Stimulated activated CD4-positive, alpha-beta T cell treated with anti-CD3 and anti-CD28 coated beads, Interleukin-2, amount 100 ng/mL, for 24 hours (primary cell): ENCODE data around the gene IGSF3.
"Not testable (repeated sequence)": the region's sequence is repeated elsewhere in the genome, so short reads cannot be mapped to it uniquely, and the experiment has no call there.

Source experiments
- DNase-seq, 2 donors: peaks; one replicate each; pipeline ENCODE4 v3.0.0-alpha.2; 2020

Gene IGSF3

DNA sequence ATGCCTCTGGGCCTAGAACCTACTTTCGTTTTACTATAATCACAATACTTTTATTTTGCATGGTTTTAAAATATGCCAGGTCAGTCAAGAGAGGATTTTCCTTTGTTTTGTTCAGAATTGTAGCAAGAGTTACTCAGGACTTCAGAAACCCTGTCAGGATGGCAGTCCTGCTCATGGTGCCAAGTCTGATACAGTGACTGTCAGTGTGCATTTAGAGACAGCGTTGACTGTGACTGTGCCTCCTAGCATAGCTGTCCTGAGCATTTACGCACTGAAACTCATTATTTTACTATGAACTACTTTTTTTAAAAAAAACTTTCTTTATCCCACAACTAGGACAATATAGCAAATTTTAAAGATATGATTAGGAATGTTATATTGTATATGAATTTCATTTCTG, 73.6 kb downstream of the IGSF3 start:
- DNase-seq: not testable (repeated sequence)

GRCh38 chr1:116593401-116593800, 74.1 kb downstream of the IGSF3 start:
- DNase-seq: not testable (repeated sequence)

- not testable (repeated sequence) for DNase-seq
These were observed 75.5 kb downstream of the IGSF3 start for GRCh38 chr1:116591951-116592605.

GRCh38 chr1:116591006-116591950, 76.3 kb downstream of the IGSF3 start:
- DNase-seq: not testable (repeated sequence)

DNA sequence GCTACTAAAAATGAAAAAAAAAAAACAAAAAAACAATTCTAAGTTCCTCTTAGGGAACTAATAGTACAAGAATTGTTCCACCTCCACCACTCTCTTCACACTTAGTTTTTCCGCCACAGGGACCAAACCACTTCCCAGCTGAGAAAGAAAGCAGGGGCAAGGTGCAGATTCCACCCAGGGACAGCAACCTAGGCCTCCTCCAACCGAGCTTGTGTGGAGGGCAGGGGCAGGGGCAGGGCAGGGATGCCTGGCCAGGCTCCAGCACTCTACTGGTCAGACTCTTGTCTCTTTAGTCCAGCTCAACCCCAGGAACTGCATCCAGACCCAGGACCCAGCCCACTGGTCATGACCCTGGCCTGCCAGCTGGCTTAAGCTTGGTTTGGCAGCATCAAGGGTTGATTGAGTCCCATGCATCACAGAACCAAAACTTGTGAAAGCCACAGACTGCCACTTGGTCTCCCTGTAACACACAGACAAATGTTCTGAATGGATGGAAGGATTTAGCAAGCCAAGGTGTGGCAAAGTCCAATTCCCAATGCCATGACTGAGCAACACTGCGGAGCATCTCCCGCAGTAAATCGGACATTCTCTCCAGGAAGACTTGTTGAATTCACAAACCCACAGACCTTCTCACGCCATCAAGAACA, 77.1 kb downstream of the IGSF3 start:
- DNase-seq: not testable (repeated sequence)

GRCh38 chr1:116589101-116589735, 78.3 kb downstream of the IGSF3 start:
- not testable (repeated sequence) for DNase-seq

DNA sequence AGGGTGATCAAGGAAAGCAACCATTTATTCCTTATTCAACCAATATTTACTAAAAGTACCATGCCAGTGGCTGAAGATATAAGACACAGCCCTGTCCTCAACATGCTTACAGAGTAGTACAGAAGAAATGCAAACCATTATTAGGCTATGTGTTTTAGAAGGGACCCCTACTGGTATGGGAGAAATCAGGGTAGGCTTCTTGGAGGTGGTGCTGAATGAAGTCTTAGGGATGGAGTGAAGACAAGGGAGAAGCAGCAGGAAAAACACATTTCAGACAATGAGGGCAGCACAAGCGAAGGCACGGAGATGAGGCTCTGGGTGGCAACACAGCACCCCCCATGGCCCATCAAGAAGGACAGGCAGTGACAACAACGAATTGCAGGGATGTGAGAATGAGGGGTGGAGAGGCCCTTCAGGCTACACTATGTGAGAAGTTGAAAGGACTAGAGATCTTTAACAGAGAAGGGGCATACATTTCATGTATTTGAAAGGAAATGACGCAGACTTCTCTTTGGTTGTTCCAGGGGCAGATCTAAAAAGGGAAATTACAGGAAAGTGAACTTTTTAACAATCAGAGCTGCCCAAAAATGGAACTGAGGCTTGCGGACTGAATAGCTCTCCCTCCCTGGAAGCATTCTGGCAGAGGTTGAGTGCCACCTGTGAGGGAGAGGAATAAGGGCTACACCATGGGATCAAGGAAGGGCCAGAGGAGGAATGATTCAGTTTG, 79.9 kb downstream of the IGSF3 start:
- DNase-seq: no peak

- DNase-seq: no peak
These were observed 80.8 kb downstream of the IGSF3 start for GRCh38 chr1:116586741-116587143.

- no peak for DNase-seq
These were observed 81.6 kb downstream of the IGSF3 start for GRCh38 chr1:116585886-116586285.

DNA sequence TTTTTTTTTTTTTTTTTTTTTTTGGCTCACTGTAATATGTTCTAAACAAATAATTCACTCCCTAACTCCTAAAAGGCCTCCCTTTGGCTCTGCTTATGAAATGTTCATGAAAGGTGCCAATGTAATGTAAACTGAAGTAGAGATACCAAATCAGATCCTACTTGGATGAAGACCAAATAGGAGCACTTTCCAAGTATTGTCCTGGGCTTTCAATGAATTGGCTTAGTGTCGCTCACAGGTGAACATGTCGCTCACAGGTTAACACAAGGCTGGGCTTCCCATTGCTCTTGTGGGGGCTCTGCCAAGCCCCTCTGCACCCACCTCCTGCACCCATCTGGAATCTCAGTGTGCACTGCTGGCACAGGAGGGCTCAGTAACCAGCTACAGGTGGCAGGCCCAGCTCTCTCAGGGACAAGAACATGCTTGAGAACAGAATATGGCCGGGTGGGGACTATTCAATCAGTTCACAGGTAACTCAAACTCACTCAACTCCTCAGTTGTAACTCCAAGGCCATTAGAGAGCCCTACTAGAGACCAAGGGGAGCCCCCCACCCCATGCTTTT, 86.1 kb downstream of the IGSF3 start:
- no peak for DNase-seq

DNA sequence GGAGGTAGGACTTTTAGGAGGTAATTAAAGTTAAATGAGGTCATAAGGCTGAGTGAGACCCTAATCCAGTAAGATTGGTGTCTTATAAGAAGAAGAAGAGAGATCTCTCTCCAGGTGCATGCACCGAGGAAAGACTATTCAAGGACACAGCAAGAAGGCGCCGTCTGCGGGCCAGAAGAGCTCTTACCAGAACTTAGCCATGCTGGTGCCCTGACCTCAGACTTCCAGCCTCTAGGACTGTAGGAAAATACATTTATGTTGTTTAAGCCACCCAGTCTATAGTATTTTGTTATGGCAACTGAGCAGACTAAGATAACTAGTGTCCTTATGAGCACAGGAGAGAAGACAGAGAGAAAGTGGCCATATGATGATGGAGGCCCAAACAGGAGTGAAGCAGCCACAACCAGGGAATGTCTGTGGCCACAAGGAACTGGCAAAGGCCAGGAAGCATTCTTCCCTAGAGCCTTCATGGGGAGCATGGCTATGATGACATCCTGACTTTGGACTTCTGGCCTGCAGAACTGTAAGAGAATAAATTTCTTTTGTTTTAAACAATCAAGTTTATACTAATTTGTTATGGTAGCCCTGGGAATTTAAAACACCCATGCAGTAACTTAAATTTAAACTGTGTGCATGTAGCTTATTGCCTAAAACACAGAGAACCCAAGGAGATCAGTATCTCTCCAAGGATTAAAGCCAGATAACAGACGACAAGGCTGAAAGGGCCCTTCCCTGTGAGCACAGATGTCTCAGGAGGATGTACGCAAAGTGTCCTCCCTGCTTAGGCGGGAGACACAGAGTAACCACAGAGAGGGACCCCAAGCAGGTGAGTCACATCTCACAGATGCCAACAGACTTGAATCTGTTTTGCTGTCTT, 86.8 kb downstream of the IGSF3 start:
- DNase-seq: no peak

DNA sequence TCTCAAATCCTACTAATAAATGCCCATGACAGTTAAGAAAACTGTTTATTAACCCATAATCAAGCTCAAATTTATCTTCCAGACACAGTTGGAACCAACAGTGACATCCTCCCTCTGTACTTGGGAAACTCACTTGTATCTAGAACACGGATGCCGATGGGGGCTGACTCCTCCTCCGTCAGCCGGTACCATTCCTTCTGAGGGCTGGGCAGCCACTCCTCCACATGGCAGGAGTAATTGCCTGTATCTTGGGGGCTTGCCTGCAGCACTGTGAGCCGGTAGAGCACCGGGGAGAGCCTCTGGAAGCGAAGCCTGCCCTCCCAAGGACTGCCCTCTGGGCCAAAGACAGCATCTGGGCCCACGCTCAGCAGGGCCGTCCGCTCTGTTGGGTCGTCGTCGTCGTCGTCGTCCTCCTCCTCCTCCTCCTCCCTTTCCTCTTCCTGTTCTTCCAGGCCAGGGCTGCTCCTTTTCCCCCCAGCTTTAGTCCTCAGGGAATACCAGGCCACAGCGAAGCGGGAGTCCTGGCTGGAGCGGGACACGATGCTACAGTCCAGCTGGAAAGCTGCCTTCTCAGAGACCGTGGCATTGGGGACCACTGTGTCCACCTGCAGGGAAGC, 88.2 kb downstream of the IGSF3 start:
- DNase-seq: no peak

DNA sequence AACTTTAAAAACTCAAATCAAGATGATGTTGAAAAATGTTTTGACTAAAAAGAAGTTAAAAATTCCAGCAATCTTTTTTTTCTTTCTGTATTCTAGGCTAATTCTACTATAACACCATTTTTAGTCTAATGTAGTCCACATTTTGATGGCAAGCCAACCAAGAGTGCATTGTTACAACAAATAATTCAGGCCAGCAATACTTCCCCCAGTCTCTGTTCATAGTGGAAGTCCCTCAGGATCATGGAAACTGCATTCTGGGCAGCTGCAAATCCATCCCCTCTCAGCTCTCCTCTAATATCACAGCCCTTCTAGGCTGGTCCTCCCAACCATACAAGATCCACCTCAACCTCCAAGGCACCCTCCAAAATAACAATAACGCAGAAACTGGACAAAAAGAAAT, 89.0 kb downstream of the IGSF3 start:
- DNase-seq: no peak

GRCh38 chr1:116577759-116578314, 89.7 kb downstream of the IGSF3 start:
- DNase-seq: no peak

DNA sequence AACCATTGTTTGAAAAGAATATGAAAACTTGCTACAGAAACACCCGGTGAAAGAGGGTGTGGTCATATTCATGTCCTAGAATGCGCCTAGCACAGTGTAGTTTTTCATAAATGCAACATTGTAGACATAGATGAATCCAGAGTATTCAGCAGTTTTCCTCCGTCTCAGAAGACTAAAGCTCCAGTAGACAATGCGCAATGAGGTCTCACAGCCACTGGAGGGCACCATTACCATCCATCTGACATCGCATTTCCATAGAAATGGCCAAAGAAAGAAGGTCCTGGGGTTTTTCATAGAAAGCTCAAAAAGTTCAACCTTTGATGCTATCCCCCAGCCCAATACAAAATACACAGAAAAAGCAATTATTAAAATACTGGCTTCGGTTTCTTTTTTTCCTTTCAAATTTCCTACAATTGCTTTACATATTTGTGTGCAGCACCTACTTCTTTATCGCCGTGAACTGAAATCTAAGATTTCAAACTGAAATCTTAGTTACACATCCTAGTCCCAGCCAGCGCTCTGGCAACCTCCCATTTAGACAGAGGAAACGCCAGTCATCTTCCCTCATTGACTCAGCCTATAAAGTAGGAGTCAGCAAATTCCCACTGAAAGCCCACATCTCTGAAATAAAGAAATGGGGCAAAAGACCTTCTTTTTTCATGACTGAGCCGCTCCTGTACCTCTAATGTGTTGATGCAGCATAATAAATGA, 92.8 kb downstream of the IGSF3 start:
- DNase-seq: peak; percentile 64 to 65

DNA sequence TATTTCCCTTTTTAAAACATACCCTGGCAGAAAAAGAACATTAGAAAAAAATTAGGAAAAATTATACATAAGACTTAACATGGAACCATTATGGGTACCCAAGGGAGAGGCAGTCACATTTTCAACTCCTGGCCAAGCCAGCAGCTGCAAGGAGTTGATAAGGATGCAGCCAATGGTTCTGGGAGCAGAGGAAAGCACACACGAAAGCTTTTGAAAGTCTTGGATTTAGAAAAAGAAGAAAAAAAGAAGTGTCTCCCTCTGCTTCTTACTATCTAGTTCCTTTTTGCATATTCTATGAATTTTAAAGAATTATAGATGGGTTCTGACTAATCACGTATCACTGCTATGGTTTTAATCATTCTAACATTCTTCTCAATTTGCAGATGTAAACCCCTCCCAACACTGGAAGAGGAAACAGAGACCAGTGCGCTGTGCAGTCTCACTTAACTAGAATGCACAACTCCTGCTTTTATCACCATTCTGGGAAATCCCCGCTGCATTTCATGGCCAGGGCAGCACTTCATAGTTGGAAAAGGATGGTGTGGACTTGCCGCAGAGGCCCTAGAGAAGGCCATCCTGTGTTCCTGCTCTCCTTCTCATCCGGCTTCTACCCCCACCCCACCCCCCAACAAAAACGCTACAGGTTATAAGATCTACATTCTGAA, 94.0 kb downstream of the IGSF3 start:
- no peak for DNase-seq

DNA sequence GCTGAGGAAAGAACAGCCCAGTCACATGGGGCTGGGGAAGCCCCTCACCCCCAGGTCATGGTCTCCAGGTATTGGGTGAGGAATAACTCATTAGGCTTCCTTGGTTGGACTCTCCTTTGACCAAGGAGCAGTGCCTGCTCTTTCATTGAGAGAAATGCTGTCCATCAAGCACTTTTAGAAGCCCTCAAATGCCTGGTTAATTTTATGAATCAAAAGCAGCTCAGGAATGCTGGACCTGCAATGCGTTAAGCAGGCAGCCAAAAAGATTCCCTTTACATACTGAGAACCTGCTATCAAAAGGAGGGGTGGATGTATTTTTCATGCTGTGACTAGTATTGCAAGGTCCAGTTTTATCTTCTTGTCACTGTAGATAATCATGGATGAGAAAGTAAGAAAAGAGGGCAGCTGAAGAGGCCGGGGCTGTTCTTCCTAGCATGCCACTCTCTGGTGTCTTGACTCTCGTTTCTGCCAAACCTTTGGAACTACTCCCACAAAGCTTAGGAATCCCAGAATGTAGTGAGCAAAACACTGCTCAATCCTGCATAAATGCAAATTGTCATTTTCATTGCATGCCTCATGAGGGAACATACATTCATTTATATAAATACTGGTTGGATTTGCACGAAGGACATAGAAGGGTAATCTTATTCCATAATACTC, 94.6 kb downstream of the IGSF3 start:
- DNase-seq: no peak

- DNase-seq: no peak
These were observed 95.4 kb downstream of the IGSF3 start for GRCh38 chr1:116572099-116572498.
